Peyer's patch (tissue), 4 donors: Measurements from ENCODE around the gene ANKS3. TPM values are rescaled to one million over a fixed set of nuclear protein-coding genes. Genes with fewer than 3 reads are reported as not detected.

Experiments
- DNase-seq, 3 donors: peaks; one replicate each; pipeline ENCODE4 v3.0.0-alpha.2; 2017 to 2019
- H3K27ac ChIP-seq, 4 donors: fragments of 200-600 bp; sonication (generic); one replicate each; pipeline ENCODE4 v1.5.1; 2016 to 2019
- H3K27me3 ChIP-seq, 2 donors: fragments of 200-600 bp; sonication (generic); one replicate each; pipeline ENCODE4 v1.5.1; 2019
- H3K36me3 ChIP-seq, 3 donors: fragments of 200-600 bp; sonication (generic); one replicate each; pipeline ENCODE4 v1.5.1; 2016 to 2019
- H3K4me1 ChIP-seq, 4 donors: fragments of 200-600 bp; sonication (generic); one replicate each; pipeline ENCODE4 v1.5.1; 2016 to 2019
- H3K4me3 ChIP-seq, 4 donors: fragments of 200-600 bp; sonication (generic); 1 replicate in 3 of 4; 2 replicates in 1 of 4; pipeline ENCODE4 v1.5.1; 2016 to 2019; ENCODE audit warnings: mild to moderate bottlenecking in 1 of 4
- H3K9me3 ChIP-seq, 4 donors: fragments of 200-600 bp; sonication (generic); one replicate each; pipeline ENCODE4 v1.5.1; 2016 to 2019; ENCODE audit warnings: mild to moderate bottlenecking in 1 of 4
- CTCF ChIP-seq, 6 experiments: fragments of 450-650 bp in 4 of 6; fragments of 200-600 bp in 2 of 6; sonication (generic) in 1 of 6; IDR thresholded peaks; one replicate each; pipeline ENCODE4 v1.5.1; 2017 to 2019; ENCODE audit warnings: antibody characterized with exemption in 6 of 6, mild to moderate bottlenecking in 3 of 6, moderate library complexity in 1 of 6
- POLR2A ChIP-seq, 2 donors: fragments of 450-650 bp; IDR thresholded peaks; one replicate each; pipeline ENCODE4 v1.5.1; 2017; ENCODE audit warnings: antibody characterized with exemption in 2 of 2, mild to moderate bottlenecking in 2 of 2, moderate library complexity in 2 of 2
- total RNA-seq, 4 donors: library from RNA; depleted of rRNA; stranded (reverse); fragments of >200 nt; gene quantifications; one replicate each; pipeline ENCODE4 v1.1.0, GENCODE V29; 2016

Gene ANKS3
- total RNA-seq, 4 donors from 2014 or later, result 20.8 to 42.9 (median 36.6) TPM

- peak overlapping the region in 3 of 4 donors; percentile 49 to 89 (median 88) for H3K27ac ChIP-seq
- H3K27me3 ChIP-seq, result no peaks in the 10 kb centered on the region
- no peaks in the 10 kb centered on the region for H3K9me3 ChIP-seq
- H3K4me3 ChIP-seq, result no peak overlapping the region
- TF ChIP-seq POLR2A (IDR thresholded peaks at IDR 0.05), result no peak
- TF ChIP-seq CTCF (IDR thresholded peaks at IDR 0.05), result no peak
- peaks cover 0 to 40% (median 0%) of the 10 kb centered on the region in 4 donors for H3K4me1 ChIP-seq
- DNase-seq, result no peak
- peaks cover 0 to 76% (median 0%) of the 10 kb centered on the region in 3 donors for H3K36me3 ChIP-seq
These were observed 78.3 kb downstream of the ANKS3 start for GRCh38 chr16:4655801-4656200.

- H3K27me3 ChIP-seq, result no peaks in the 10 kb centered on the region
- peak overlapping the region in 3 of 4 donors; percentile 49 to 89 (median 88) for H3K27ac ChIP-seq
- TF ChIP-seq CTCF (IDR thresholded peaks at IDR 0.05) (no peak), POLR2A (IDR thresholded peaks at IDR 0.05) (no peak)
- peaks cover 0 to 35% (median 0%) of the 10 kb centered on the region in 4 donors for H3K4me1 ChIP-seq
- no peak overlapping the region for H3K4me3 ChIP-seq
- peaks cover 0 to 76% (median 0%) of the 10 kb centered on the region in 3 donors for H3K36me3 ChIP-seq
- DNase-seq, result no peak
- H3K9me3 ChIP-seq, result no peaks in the 10 kb centered on the region
These were observed 79.0 kb downstream of the ANKS3 start for GRCh38 chr16:4654964-4655590.

- Histone ChIP-seq H3K4me1 (peaks cover 0 to 33% (median 0%) of the 10 kb centered on the region in 4 donors), H3K36me3 (peaks cover 0 to 74% (median 0%) of the 10 kb centered on the region in 3 donors), H3K4me3 (no peak overlapping the region), H3K27me3 (no peaks in the 10 kb centered on the region), H3K27ac (peak overlapping the region in 3 of 4 donors; percentile 49 to 89 (median 88)), H3K9me3 (no peaks in the 10 kb centered on the region)
- TF ChIP-seq POLR2A (IDR thresholded peaks at IDR 0.05) (no peak), CTCF (IDR thresholded peaks at IDR 0.05) (peak in 1 of 6 experiments; percentile 4)
- DNase-seq, result peak in 2 of 3 donors; percentile 85 to 89
These were observed 79.8 kb downstream of the ANKS3 start for GRCh38 chr16:4654011-4654963.

- Histone ChIP-seq H3K9me3 (no peaks in the 10 kb centered on the region), H3K27me3 (no peaks in the 10 kb centered on the region), H3K36me3 (peaks cover 0 to 57% (median 0%) of the 10 kb centered on the region in 3 donors), H3K4me1 (peaks cover 0 to 33% (median 0%) of the 10 kb centered on the region in 4 donors), H3K4me3 (no peak overlapping the region), H3K27ac (peak overlapping the region in 3 of 4 donors; percentile 49 to 89 (median 88))
- DNase-seq, result no peak
- TF ChIP-seq CTCF (IDR thresholded peaks at IDR 0.05) (no peak), POLR2A (IDR thresholded peaks at IDR 0.05) (no peak)
These were observed 81.5 kb downstream of the ANKS3 start for GRCh38 chr16:4652561-4652960.

GRCh38 chr16:4651827-4652226 is 82.2 kb downstream of the ANKS3 start:
- H3K9me3 ChIP-seq, result no peaks in the 10 kb centered on the region
- H3K4me1 ChIP-seq, result peaks cover 0 to 33% (median 0%) of the 10 kb centered on the region in 4 donors
- TF ChIP-seq POLR2A (IDR thresholded peaks at IDR 0.05) (no peak), CTCF (IDR thresholded peaks at IDR 0.05) (no peak)
- no peak overlapping the region for H3K4me3 ChIP-seq
- H3K27me3 ChIP-seq, result no peaks in the 10 kb centered on the region
- no peak overlapping the region for H3K27ac ChIP-seq
- peaks cover 0 to 50% (median 0%) of the 10 kb centered on the region in 3 donors for H3K36me3 ChIP-seq
- no peak for DNase-seq
